Fibroblast of pulmonary artery (primary cell): ENCODE measurements around the gene FAM217B.
"Not testable (repeated sequence)": the region's sequence is repeated elsewhere in the genome, so short reads cannot be mapped to it uniquely, and the experiment has no call there.

Experiments
- DNase-seq: peaks from one replicate; pipeline ENCODE4 v3.0.0-alpha.2; 2010; ENCODE audit warnings: low read depth
- H3K4me3 ChIP-seq: replicated peaks from 2 replicates; pipeline ENCODE4 v1.5.1; 2011; ENCODE audit warnings: low read depth, mild to moderate bottlenecking, control low read depth, low read length, moderate library complexity
- TF ChIP-seq, protein P1 (sequence below): IDR thresholded peaks from 2 replicates; pipeline ENCODE4 v1.5.1; 2011; ENCODE audit warnings: mild to moderate bottlenecking, control low read depth, low read length, inconsistent platforms; ENCODE audit errors: missing control alignments

The FAM217B gene

DNA sequence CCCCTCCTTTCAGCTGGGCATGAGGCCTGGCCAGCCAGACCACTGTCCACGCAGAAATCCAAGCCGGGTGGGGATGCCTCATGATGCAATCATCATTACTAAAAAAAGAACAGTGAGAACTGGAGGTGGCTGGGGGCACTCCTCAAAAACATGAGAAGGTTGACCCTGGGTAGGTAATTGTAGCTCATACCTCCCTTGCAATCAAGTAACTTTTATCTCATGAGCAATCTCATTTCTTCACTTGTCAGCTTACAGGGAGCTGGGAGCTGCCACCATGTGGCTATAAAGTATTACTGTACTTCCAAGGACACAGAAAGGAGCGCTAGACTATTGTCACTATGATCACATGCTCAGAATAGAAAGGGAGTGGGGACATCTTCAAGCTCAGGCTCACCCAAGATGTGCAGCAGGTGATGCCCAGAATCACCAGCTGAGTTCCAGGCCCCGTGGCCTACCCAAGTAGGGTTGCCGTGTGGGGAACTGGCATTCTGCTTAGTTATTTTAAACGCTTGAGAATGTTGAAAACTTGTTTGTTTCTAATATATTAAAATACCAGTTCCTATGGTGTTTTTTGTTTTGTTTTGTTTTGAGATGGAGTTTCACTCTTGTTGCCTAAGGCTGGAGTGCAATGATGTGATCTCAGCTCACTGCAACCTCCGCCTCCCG, 15.1 kb downstream of the FAM217B start:
- DNase-seq, result no peak
- TF ChIP-seq, protein P1, sequence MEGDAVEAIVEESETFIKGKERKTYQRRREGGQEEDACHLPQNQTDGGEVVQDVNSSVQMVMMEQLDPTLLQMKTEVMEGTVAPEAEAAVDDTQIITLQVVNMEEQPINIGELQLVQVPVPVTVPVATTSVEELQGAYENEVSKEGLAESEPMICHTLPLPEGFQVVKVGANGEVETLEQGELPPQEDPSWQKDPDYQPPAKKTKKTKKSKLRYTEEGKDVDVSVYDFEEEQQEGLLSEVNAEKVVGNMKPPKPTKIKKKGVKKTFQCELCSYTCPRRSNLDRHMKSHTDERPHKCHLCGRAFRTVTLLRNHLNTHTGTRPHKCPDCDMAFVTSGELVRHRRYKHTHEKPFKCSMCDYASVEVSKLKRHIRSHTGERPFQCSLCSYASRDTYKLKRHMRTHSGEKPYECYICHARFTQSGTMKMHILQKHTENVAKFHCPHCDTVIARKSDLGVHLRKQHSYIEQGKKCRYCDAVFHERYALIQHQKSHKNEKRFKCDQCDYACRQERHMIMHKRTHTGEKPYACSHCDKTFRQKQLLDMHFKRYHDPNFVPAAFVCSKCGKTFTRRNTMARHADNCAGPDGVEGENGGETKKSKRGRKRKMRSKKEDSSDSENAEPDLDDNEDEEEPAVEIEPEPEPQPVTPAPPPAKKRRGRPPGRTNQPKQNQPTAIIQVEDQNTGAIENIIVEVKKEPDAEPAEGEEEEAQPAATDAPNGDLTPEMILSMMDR, result peak; percentile 16
- no peak overlapping the region for H3K4me3 ChIP-seq

DNA sequence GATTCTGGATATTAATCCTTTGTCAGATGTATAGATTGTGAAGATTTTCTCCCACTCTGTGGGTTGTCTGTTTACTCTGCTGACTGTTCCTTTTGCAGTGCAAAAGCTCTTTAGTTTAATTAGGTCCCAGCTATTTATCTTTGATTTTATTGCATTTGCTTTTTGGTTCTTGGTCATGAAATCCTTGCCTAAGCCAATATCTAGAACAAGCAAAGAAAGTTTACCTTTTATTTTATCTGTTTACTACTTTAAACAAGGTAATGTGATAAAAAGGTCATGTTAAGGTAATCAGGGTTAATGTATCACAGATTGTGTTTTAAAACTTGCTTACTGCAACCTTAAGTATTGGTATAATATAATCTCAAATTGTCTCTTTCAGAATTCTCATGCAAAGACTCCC, 17.4 kb downstream of the FAM217B start:
- DNase-seq, H3K4me3 ChIP-seq: not testable (repeated sequence)

GRCh38 chr20:59958123-59958522, 17.9 kb downstream of the FAM217B start, which contains the start of gene CDH26:
CDH26 (plus strand) TSS chr20:59958423; CDS start chr20:59958727, 304 bp downstream.
- no peak within 1 kb of the TSS for H3K4me3 ChIP-seq
- no peak for DNase-seq
- TF ChIP-seq, protein P1, result no peak

- TF ChIP-seq, protein P1, result no peak
- no peak for DNase-seq
- no peak overlapping the region for H3K4me3 ChIP-seq
Measured at GRCh38 chr20:59958626-59959025, 18.4 kb downstream of the FAM217B start.

- TF ChIP-seq, protein P1, result no peak
- DNase-seq, result no peak
- H3K4me3 ChIP-seq, result no peak overlapping the region
Measured at GRCh38 chr20:59961423-59961822, 21.2 kb downstream of the FAM217B start.

GRCh38 chr20:59962155-59962554, 22.0 kb downstream of the FAM217B start:
- no peak for DNase-seq
- H3K4me3 ChIP-seq, result no peak overlapping the region
- TF ChIP-seq, protein P1, result no peak

GRCh38 chr20:59966428-59966827, 26.2 kb downstream of the FAM217B start:
- TF ChIP-seq, protein P1, result no peak
- DNase-seq, result no peak
- H3K4me3 ChIP-seq, result no peak overlapping the region
